NCI-H2227 (cell line): ENCODE measurements around the gene CDK10.
"Not testable (repeated sequence)": the region's sequence is repeated elsewhere in the genome, so short reads cannot be mapped to it uniquely, and the experiment has no call there.

Source experiments
- DNase-seq: peaks from one replicate; lab custom pipeline; 2025; ENCODE audit not compliant: unreplicated experiment; lab: John Stamatoyannopoulos, UW

The CDK10 gene

DNA sequence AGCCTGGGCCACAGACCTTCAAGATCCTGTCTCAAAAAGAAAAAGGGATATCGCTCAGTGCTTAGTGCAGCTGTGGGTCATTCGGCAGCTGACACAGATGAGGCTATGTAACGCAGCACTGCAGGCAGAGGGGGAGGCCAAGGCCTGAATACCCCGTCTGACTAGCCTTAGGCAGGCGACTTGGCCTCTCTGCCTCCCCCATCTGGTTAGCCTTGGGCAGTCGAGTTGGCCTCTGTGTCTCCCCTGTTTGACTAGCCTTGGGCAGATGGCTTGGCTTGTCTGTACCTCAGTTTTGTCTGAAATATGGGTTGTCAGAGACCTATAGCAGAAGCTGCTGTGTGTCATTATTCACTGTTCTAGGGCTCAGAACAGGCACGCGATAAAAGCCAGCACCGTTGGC lies 18.9 kb upstream of the CDK10 start:
- no peak for DNase-seq

DNA sequence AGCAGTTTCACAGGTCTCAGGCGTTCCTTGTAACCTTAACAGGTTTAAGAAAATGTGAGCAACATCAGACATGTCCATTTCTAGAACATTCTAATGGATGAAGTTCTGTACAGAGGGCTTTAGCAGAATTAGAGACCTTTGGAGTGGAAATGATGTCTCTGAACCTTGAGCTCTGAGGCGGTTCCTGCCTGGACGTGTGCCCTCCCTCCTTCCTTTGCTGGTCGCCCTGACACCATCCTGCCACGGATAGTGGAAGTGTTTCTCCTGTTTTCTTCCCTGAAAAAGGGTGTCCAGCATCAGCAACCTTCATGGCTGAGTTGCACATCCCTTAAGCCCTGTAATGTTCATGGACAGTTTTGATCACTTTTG lies 17.7 kb upstream of the CDK10 start:
- DNase-seq = no peak

DNA sequence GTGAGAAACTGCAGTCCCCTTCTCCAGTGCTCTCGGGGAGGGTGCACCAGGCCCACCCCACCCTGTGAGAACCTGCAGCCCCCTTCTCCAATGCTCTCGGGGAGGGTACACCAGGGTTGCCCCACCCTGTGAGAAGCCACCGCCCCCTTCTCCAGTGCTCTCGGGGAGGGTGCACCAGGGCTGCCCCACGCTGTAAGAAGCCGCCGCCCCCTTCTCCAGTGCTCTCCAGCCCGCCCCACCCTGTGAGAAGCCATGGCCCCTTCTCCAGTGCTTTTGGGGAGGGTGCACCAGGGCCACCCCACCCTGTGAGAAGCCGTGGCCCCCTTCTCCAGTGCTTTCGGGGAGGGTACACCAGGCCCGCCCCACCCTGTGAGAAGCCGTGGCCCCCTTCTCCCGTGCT lies 16.7 kb upstream of the CDK10 start:
- no peak for DNase-seq

DNA sequence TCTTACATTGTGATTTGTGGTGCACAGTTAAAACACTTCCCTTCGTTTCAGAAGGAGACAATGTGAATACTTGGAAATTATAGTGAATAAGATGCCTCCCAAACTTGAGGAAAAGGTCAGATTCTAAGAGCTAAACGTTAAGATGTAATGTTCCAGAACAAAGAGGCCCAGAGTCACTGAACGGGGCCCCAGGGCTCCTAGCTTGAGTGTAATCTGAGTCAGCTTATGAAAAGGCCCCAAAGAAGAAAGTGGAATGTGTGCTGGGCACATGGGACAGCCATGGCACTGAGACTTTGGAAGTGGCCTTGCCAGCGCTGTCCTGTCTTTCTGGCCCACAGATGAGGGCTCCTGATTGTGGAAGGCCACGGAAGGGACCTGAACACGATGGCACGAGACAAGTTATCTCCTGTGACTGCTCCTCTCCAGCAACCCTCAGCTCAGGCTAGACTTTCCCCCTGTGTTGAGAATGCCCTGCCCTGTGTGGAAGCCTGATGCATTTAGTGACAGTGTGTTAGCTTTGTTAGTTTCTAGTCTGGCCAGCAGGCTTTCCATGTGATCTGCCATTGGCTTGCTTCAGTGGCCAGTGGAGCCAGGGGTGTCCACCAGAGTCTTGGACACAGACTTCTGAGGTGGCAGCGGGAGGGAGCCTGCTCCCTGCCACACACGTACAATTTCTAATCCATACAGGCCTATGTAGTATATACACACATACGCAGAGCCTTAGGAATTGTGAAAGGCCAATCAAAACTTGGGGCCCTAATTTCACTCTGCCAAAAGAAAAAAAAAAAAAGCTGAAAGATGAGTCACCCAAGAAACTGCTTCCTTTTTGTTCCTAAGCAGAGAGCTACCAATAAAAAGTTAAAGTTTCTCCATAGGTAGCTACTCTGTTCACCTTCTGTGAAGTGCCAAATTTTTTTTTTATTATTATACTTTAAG lies 15.7 kb upstream of the CDK10 start:
- no peak for DNase-seq

DNA sequence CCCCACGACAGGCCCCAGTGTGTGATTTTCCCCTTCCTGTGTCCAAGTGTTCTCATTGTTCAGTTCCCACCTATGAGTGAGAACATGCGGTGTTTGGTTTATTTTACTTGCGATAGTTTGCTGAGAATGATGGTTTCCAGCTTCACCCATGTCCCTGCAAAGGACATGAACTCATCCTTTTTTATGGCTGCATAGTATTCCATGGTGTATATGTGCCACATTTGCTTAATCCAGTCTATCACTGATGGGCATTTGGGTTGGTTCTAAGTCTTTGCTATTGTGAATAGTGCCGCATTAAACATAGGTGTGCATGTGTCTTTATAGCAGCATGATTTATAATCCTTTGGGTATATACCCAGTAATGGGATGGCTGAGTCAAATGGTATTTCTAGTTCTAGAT lies 14.9 kb upstream of the CDK10 start:
- DNase-seq = not testable (repeated sequence)

DNA sequence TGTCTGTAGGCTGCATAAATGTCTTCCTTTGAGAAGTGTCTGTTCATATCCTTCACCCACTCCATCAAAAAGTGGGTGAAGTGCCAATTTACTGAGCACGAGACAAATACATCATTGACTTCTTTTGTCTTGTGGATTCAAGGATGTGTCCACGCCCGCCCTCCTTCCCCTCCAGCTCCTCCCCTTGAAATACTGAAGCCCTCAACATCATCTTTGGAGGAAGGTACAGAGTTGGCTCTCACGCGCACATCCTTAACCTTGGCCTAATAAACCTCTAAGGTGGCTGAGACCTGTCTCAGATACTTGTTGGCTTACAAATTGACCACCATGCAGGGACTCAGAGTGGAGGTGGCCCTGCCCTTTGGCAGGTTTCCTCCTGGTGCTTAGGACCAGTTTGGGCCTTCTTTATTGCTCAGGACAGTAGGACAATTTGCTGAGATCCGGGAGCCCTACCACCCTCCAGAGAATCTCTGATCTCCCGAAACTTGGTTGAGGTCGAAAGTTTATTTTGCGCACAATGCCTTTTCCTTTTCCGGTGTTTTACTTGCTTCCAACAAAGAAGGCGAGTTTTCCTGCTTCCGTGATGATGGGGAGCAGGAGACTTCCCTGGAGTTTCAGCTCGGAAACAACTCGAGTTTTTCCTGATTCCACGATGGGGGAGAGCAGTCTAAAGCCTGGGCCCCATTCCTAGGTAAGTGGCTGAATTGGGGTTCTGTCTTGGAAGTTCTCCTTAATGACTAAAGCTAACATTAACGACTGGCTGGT lies 14.1 kb upstream of the CDK10 start:
- DNase-seq = no peak

DNA sequence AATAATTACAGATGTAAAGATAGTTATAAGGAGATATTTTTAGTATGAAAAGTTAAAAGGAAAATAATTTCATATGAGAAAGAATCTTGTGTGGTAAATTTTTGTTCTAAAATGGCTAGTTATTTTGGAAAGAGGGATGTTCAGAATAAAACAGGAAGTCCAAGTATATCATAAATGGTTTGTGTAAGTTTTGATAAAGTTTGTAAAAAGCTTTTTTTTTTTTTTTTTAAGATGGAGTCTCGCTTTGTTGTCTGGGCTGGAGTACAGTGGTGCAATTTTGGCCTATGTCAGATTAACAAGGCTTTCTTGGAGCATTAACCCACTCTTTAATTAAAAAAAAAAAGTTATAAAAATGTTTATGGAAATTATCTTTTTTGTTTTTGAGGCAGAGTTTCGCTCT lies 8.2 kb upstream of the CDK10 start:
- no peak for DNase-seq

DNA sequence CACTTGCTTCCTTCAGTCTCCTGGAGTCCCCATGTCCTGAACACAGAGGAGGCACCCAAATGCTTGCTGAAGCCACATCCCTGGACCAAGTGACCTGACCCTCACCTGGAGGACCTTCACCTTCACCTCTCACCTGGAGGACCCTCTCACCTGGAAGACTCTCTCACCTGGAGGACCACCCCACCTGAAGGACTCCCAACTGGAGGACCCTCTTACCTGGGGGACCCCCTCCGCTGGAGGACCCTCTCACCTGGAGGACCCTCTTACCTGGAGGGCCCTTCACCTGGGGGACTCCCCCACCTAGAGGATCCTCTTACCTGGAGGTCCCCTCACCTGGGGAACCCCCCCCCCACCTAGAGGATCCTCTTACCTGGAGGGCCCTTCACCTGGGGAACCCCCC lies 573 bp upstream of the CDK10 start:
- DNase-seq = no peak

DNA sequence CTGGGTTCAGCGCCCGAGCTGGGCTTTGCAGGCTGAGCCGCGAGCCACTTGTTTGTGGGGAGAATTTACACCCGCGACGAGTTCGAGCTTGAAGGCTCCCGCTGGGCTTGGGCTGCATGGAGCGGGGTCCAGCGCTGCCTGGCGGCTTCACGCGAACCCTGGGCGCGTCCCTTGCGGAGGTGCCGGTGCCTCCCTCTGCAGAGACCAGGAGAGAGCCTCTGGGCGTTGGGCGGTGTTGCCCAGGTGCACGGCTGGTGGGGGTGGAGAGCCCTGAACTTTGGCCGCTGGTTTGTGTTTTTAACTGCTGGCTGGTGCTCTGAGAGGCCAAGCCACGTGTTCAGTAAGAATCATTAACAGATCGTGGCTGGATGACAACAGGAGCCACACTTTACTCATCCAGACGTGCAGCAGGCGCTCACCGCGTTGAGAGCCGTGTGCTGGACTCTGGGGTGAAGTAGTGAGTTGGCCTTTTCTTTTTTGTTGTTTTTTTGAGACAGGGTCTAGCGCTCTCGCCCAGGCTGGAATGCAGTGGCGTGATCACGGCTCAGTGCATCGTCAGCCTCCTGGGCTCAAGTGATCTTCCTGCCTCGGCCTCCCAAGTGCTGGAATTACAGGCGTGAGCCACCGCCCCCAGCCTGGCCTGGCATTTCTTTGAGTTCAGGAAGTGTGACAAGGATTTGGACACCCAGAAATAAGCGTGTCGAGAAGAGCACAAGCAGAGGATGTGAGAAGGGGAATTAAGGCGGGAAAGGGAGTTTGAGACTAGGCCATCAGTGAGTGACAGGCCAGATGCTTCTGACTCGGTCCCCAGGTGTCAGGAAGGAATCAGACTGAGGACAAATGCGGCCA lies 827 bp downstream of the CDK10 start:
- DNase-seq = peak; percentile 59

DNA sequence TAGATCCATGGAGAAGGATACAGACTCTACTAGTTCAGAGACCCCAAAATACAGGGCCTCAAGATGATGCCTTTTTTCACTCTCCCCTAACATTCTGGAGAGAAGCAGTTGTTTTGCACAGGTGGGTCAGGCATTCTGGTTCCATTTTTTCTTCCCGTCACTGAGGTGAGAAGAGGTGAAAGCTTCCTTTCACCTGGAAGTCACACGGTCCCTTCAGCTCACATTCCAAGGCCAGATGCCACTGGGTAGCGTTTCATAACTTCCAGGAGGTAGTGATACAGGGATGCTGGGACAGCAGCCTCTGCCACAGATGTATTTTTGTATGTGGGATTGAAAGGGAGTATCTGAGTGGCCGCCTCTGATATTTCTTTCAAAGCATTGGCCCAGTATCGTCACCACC lies 1.9 kb downstream of the CDK10 start:
- DNase-seq = no peak

DNA sequence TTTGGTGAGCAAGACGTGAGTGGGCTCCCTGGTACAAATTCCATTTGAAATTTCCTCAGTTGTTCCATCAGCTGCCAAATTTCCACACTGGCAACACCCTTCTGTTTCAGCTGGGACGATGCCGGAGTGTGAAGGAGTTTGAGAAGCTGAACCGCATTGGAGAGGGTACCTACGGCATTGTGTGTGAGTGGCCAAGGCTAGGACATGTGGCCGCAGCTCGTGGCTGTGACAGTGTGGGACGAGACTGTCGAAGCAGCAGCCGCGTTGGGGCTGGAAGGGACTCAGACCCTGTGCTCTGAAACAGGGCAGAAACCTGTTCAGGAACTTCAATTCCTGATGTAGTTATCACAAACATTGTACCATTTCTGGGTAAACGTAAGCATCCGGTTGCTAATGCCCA lies 2.7 kb downstream of the CDK10 start:
- no peak for DNase-seq

DNA sequence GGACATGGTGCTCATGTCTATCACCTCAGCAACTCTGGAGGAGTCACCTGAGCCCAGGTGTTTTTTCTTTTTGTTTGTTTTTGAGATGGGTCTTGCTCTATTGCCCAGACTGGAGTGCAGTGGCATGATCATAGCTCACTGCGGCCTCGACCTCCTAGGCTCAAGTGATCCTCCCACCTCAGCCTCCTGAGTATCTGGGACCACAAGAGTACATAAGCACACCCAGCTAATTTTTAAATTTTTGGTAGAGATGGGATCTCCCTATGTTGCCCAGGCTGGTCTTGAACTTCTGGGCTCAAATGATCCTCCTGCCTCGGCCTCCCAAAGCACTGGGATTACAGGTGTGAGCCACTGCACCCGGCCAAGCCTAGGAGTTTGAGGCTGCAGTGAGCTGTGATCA lies 3.1 kb downstream of the CDK10 start:
- not testable (repeated sequence) for DNase-seq

DNA sequence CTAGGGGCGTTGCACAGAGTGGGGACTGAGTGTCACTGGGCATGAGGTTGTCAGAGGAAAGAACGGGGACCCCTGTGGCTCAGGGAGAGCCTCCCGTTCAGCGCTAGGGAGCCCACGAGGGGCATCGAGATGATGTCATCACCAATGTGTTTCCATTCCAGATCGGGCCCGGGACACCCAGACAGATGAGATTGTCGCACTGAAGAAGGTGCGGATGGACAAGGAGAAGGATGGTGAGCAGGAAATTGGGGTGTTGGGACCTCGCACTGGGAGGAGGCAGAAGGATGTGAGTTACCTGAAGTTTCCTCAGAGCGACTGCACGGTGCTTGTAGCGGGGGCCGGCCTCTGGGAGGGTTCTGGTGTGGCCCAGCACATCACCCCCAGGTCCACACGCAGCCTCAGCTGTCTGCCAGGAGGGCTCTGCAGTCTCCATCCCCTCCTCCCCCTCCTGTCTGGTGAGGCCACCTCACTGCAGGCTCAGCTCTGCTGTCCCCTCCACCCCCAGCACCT lies 4.0 kb downstream of the CDK10 start:
- no peak for DNase-seq

DNA sequence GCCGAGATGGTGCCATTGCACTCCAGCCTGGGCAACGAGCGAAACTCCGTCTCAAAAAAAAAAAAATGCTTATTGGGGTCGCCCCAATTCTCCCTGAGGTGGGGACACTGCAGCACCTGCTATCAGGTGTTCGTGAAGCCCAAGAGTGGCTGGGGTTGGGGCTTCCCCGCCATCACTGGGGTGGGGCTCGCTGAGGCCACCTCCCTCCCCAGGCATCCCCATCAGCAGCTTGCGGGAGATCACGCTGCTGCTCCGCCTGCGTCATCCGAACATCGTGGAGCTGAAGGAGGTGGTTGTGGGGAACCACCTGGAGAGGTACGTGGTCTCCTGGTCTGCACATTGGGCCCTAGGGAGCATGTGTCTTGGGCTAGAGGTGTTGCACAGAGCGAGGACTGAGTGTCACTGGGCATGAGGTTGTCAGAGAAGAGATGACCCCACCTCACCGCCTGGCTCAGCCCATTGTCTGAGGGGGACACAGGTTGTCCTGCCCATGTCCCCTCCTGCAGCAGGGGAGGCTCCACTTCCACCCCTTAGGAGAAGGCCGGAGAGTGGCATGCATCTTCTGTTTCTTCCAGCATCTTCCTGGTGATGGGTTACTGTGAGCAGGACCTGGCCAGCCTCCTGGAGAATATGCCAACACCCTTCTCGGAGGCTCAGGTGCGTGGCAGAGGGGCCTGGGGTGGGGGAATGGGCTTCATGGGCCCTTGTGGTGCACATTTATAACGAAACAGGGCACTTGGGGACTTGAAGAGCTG lies 4.9 kb downstream of the CDK10 start:
- no peak for DNase-seq

DNA sequence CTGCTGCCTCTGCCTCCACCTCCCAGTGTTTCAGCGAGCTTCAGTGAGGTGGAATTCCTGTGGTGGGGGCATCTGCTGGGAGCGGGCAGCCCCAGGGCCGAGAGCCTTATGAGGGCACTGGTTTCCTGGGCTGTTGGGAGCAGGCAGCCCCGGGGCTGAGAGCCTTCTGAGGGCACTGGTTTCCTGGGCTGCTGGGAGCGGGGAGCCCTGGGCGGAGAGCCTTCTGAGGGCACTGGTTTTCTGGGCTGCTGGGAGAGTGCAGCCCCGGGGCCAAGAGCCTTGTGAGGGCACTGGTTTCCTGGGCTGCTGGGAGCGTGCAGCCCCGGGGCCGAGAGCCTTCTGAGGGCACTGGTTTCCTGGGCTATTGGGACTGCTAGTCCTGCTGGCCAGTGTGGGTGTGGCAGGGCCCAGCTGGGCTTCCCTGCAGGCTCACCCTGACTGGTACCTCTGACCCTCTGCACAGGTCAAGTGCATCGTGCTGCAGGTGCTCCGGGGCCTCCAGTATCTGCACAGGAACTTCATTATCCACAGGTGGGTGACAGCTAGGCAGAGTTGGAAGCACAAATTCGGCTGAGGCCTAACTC lies 5.6 kb downstream of the CDK10 start:
- DNase-seq = no peak

DNA sequence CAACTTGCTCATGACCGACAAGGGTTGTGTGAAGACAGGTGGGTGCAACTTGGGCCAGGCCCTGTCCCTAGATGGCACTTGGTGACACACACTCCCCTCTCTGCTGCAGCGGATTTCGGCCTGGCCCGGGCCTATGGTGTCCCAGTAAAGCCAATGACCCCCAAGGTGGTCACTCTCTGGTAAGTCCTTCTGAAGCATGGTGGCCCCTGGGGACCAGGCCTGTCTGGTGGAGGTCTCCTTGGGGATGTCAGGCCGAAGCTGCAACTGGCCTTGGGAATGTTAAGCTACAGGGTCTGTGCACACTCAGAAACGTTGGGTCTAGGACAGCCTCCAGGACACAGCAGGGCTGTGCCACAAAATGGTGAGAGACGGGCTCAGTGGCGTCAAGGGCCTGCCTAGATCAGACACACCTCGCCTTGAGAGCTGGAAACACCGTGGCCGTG lies 6.8 kb downstream of the CDK10 start:
- no peak for DNase-seq

DNA sequence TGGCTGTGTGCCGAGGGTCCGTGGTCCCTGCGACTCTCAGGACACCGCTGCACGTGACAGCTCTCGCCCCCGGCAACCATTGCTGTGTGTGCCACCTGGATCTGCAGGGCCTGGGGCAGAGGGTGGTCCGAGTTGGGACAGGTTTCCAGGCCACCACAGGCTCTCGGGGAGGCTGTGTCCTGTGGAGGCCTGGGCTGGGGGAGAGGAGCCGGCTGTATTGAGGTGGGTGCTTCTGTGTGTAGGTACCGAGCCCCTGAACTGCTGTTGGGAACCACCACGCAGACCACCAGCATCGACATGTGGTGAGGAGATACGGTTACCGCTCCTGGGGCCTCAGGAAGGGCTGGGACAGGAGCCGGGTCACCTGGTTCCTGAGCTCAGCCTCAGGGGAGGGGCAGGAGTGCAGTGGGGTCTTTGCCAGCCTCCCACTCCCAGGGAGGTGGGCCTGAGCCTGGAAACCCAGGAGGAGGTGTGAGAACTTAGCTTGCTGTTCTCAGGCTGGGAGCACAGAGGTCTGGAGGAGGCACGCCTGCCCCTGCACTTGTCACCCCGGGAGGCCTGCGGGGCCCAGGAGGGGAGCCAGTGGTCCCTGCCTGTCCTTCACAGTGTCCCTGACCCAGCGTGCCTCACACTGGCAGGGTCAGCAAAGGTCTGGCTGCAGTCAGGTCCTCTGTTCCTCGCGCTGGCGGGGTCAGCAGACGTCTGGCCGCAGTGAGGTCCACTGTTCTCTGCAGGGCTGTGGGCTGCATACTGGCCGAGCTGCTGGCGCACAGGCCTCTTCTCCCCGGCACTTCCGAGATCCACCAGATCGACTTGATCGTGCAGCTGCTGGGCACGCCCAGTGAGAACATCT lies 7.7 kb downstream of the CDK10 start:
- DNase-seq = no peak

DNA sequence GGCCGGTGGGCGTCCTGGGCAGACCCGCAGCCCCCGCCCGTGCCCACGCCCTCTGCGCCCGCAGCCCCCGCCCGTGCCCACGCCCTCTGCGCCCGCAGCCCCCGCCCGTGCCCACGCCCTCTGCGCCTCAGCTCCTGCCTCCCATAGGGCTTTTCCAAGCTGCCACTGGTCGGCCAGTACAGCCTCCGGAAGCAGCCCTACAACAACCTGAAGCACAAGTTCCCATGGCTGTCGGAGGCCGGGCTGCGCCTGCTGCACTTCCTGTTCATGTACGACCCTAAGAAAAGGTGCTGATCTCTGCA lies 8.2 kb downstream of the CDK10 start:
- not testable (repeated sequence) for DNase-seq

DNA sequence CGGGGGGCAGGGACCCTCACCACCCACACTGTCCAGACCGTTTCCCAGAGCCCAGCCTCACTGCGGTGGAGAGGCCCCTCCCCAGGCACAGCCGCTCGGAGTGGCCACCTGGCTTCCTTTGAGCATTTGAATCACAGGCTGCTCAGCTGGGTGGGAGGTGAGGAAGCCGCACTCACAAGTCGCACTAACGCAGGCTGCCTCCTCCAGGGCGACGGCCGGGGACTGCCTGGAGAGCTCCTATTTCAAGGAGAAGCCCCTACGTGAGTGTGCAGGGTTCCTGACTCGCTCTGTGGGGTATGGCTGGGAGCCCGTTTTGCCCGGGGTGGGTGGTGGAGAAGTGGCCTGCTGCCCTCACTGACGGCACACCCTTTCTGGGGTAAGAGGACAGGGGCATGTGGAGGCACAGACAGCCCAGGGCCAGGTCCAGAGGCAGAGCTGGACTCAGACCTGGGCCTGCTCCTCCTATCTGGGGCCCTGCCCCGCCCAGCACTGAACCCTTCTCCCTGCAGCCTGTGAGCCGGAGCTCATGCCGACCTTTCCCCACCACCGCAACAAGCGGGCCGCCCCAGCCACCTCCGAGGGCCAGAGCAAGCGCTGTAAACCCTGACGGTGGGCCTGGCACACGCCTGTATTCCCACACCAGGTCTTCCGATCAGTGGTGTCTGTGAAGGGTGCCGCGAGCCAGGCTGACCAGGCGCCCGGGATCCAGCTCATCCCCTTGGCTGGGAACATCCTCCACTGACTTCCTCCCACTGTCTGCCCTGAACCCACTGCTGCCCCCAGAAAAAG lies 8.8 kb downstream of the CDK10 start:
- no peak for DNase-seq
